CD8-positive, alpha-beta memory T cell (primary cell): ENCODE measurements around the gene TXNIP. TPM values are rescaled to one million over a fixed set of nuclear protein-coding genes. Genes with fewer than 3 reads are reported as not detected.

Source experiments
- CTCF ChIA-PET: fragments of 350-600 bp; sonication (Branson Sonifier 250); formaldehyde crosslinking; loops from one replicate; lab custom pipeline; 2021; ENCODE audit warnings: antibody characterized with exemption; lab: Charles Lee
- POLR2A ChIA-PET: fragments of 350-600 bp; sonication (Branson Sonifier 250); formaldehyde crosslinking; loops from one replicate; lab custom pipeline; 2021; ENCODE audit warnings: antibody characterized with exemption; lab: Charles Lee
- DNase-seq, 5 donors: peaks; one replicate each; pipeline versions ENCODE4 v3.0.0 to v3.0.0-alpha.2; 2020 to 2022; ENCODE audit warnings: mixed read lengths in 1 of 5
- H3K27ac ChIP-seq: one replicate; pipeline ENCODE4 v1.7.0; 2013; ENCODE audit warnings: low read depth, mild to moderate bottlenecking, low read length, moderate library complexity
- H3K27me3 ChIP-seq: 2 replicates; pipeline ENCODE4 v1.7.0; 2013; ENCODE audit warnings: low read length, mild to moderate bottlenecking; ENCODE audit not compliant: insufficient read depth, poor library complexity, severe bottlenecking
- H3K36me3 ChIP-seq: 2 replicates; pipeline ENCODE4 v1.7.0; 2013; ENCODE audit warnings: mild to moderate bottlenecking, low read length, moderate library complexity; ENCODE audit not compliant: insufficient read depth
- H3K4me1 ChIP-seq: 2 replicates; pipeline ENCODE4 v1.7.0; 2013; ENCODE audit warnings: mild to moderate bottlenecking, low read length, moderate library complexity; ENCODE audit not compliant: insufficient read depth
- H3K4me3 ChIP-seq: 2 replicates; pipeline ENCODE4 v1.7.0; 2013; ENCODE audit warnings: mild to moderate bottlenecking, low read length
- H3K9me3 ChIP-seq: 2 replicates; pipeline ENCODE4 v1.7.0; 2013; ENCODE audit warnings: mild to moderate bottlenecking, low read length
- H3K27ac Mint-ChIP-seq, 8 donors: one replicate each; pipeline ENCODE4 v1.8.0; 2020 to 2021; ENCODE audit warnings: mixed read lengths in 8 of 8, mild to moderate bottlenecking in 6 of 8, inconsistent platforms in 3 of 8, moderate library complexity in 3 of 8
- H3K27me3 Mint-ChIP-seq, 2 donors: one replicate each; pipeline ENCODE4 v1.8.0; 2020 to 2021; ENCODE audit warnings: mixed read lengths in 2 of 2, mild to moderate bottlenecking in 1 of 2, moderate library complexity in 1 of 2
- H3K36me3 Mint-ChIP-seq, 3 donors: one replicate each; pipeline ENCODE4 v1.8.0; 2020 to 2021; ENCODE audit warnings: mixed read lengths in 3 of 3, inconsistent platforms in 1 of 3, mild to moderate bottlenecking in 1 of 3
- H3K4me1 Mint-ChIP-seq, 3 donors: one replicate each; pipeline ENCODE4 v1.8.0; 2020 to 2021; ENCODE audit warnings: mixed read lengths in 3 of 3, inconsistent platforms in 1 of 3, mild to moderate bottlenecking in 1 of 3
- H3K4me3 Mint-ChIP-seq, 7 donors: one replicate each; pipeline ENCODE4 v1.8.0; 2020 to 2021; ENCODE audit warnings: mixed read lengths in 7 of 7, mild to moderate bottlenecking in 6 of 7, moderate library complexity in 4 of 7, inconsistent platforms in 2 of 7
- H3K9me3 Mint-ChIP-seq, 5 donors: one replicate each; pipeline ENCODE4 v1.8.0; 2020 to 2022; ENCODE audit warnings: mixed read lengths in 5 of 5, mild to moderate bottlenecking in 3 of 5, moderate library complexity in 2 of 5, inconsistent platforms in 1 of 5
- polyA plus RNA-seq: library from polyadenylated mRNA; unstranded; fragments of 300-500 nt; fragmentation: Illumina TruSeq; gene quantifications from one replicate; pipeline ENCODE4 v1.2.3, GENCODE V29; 2021
- total RNA-seq, 2 experiments: library from RNA; stranded (reverse); gene quantifications; one replicate each; pipeline ENCODE4 v1.2.3, GENCODE V29; 2021

The TXNIP gene
- total and polyA plus RNA-seq, 3 experiments from 2014 or later = 167 to 4,579 (median 170) TPM

DNA sequence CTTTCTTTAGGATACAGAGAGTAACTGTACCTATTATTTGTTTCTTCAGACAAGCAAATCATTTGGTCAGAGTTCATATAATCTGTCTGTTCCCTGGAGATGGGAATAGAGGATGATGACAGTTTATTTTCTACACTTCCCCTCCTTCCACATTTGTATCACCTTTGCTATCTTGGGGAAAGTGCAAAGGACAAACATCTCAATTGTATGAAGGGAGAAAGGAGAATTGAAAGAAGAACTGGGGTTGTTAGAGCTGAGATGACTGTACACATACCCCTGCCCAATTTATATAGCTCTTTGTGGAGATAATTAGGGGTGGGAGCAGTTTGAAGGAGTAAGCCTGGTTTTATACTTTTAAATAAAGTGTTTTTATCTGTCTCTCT, 17.9 kb downstream of the TXNIP start:
- Mint-ChIP-seq H3K4me3 (no peak overlapping the region), H3K27ac (peak overlapping the region in 1 of 8 donors; percentile 89), H3K36me3 (peaks cover 0 to 16% (median 8%) of the 10 kb centered on the region in 3 donors), H3K9me3 (no peaks in the 10 kb centered on the region), H3K27me3 (no peaks in the 10 kb centered on the region), H3K4me1 (peaks cover 7 to 28% (median 16%) of the 10 kb centered on the region in 3 donors)
- Histone ChIP-seq H3K27me3 (no peaks in the 10 kb centered on the region), H3K4me1 (peaks cover 64% of the 10 kb centered on the region), H3K4me3 (peak overlapping the region; percentile 55), H3K9me3 (no peaks in the 10 kb centered on the region), H3K27ac (peak overlapping the region; percentile 76), H3K36me3 (no peaks in the 10 kb centered on the region)
- DNase-seq = no peak
- ChIA-PET POLR2A (interaction anchor here (0.6 to 7.2 kb wide), 11 partner anchors 14 to 133 kb away, joined by 3 to 229 read pairs (median 5); partner anchors contain the start of genes ANKRD34A, NUDT17, PIAS3 and POLR3GL), CTCF (interaction anchor here (1.0 to 8.3 kb wide), 17 partner anchors 10 to 132 kb away, joined by 3 to 475 read pairs (median 9); partner anchors contain the start of genes ANKRD34A, ANKRD35, ITGA10 and LIX1L)

DNA sequence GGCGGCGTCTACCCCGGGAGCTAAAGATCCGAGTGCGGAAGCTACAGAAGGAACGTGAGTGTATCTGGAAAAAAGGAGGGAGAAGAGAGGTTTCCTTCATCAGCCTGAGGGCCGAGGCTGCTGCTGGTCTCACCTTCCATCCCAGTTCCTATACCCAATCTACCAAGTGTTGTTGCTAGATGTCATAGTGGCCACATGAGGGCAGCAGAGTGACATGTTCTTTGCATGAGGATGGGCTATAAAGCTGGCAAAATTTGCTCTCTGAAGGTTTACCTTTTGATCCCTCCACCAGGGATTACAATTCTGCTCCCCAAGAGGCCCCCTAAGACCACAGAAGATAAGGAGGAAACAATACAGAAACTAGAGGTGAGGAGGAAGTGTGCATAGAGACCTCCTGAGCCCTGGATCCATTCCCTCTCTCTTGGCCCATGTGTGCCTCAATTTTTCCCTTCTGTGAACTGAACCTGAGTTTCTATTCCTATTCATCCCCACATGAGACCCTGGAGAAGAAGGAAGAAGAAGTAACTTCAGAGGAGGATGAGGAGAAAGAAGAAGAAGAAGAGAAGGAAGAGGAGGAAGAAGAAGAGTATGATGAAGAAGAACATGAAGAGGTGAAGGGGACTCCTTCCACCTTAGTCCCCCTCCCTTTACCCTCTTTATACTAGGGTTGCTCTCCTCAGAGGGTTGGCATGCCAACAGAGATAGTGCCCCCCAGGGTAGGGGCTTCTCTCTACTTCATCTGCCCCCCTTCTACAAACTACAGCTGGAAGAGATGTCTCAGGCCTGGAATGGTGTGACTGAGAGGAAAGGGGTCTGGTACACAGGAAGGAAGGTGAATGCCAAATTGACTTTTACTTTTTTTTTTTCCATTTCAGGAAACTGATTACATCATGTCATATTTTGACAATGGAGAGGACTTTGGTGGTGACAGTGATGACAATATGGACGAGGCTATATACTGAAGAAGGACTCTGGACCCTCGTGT, 18.6 kb downstream of the TXNIP start:
- Histone ChIP-seq H3K27ac (peak overlapping the region; percentile 76), H3K4me3 (peak overlapping the region; percentile 55), H3K4me1 (peaks cover 57% of the 10 kb centered on the region), H3K36me3 (no peaks in the 10 kb centered on the region), H3K27me3 (no peaks in the 10 kb centered on the region), H3K9me3 (no peaks in the 10 kb centered on the region)
- no peaks in the 10 kb centered on the region for H3K9me3 Mint-ChIP-seq
- no peaks in the 10 kb centered on the region for H3K27me3 Mint-ChIP-seq
- peaks cover 0 to 16% (median 8%) of the 10 kb centered on the region in 3 donors for H3K36me3 Mint-ChIP-seq
- H3K27ac Mint-ChIP-seq = peak overlapping the region in 1 of 8 donors; percentile 89
- ChIA-PET CTCF (interaction anchor here (0.7 to 8.3 kb wide), 22 partner anchors 9 to 256 kb away, joined by 3 to 475 read pairs (median 6); partner anchors contain the start of genes ANKRD34A, ANKRD35, HJV and LIX1L), POLR2A (interaction anchor here (0.7 to 7.2 kb wide), 10 partner anchors 14 to 74 kb away, joined by 3 to 229 read pairs (median 5); partner anchors contain the start of genes ANKRD34A, LIX1L, POLR3GL and TXNIP)
- H3K4me1 Mint-ChIP-seq = peaks cover 12 to 25% (median 20%) of the 10 kb centered on the region in 3 donors
- H3K4me3 Mint-ChIP-seq = no peak overlapping the region
- DNase-seq = peak; percentile 53 to 83 (median 67)

DNA sequence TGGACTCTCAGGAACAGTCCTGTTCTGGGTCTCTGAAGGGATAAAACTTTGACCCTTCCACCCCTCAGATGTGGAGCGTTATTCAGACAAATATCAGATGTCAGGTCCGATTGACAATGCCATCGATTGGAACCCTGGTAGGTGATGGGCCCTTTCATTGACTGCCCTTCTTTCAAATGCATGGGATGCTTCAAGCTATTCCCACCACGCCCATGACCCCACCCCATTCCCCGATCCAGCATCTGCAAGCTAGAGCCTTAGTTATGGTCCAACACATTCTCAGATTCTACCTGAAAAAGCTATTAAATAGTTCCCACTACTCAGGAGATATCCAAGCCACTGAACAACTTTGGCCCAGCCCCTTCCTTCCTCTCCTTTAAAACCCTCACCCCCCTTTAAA, 19.4 kb downstream of the TXNIP start:
- Histone ChIP-seq H3K4me1 (peaks cover 49% of the 10 kb centered on the region), H3K9me3 (no peaks in the 10 kb centered on the region), H3K27me3 (no peaks in the 10 kb centered on the region), H3K4me3 (no peak overlapping the region), H3K27ac (no peak overlapping the region), H3K36me3 (no peaks in the 10 kb centered on the region)
- no peaks in the 10 kb centered on the region for H3K9me3 Mint-ChIP-seq
- H3K4me1 Mint-ChIP-seq = peaks cover 13 to 25% (median 19%) of the 10 kb centered on the region in 3 donors
- H3K4me3 Mint-ChIP-seq = peak overlapping the region in 1 of 7 donors; percentile 44
- peaks cover 0 to 16% (median 8%) of the 10 kb centered on the region in 3 donors for H3K36me3 Mint-ChIP-seq
- POLR2A ChIA-PET = interaction anchor here (0.7 to 7.2 kb wide), 7 partner anchors 13 to 126 kb away, joined by 3 to 229 read pairs (median 5); partner anchors contain the start of genes ANKRD34A, LIX1L, POLR3GL and TXNIP
- H3K27me3 Mint-ChIP-seq = no peaks in the 10 kb centered on the region
- CTCF ChIA-PET = interaction anchor here (1.0 to 8.3 kb wide), 17 partner anchors 9 to 130 kb away, joined by 4 to 475 read pairs (median 9); partner anchors contain the start of genes ANKRD34A, ITGA10, LIX1L and NUDT17
- no peak for DNase-seq
- peak overlapping the region in 1 of 8 donors; percentile 89 for H3K27ac Mint-ChIP-seq

DNA sequence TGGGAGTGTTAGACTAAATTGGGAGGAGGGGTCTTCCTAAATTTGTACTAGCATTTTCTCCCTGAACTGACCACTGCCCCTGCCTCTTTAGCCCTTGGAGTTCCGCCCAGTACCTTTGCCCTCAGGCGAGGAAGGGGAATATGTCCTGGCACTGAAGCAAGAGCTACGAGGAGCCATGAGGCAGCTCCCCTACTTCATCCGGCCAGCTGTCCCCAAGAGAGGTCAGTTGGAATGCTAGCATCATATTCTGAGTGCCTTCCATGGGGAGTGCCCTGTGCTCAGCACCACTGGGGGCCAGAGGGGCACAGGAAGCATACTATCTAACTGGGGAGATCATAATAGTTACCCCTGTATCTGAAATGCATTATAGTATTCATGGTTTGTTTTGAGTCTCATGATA, 21.2 kb downstream of the TXNIP start:
- no peak overlapping the region for H3K27ac ChIP-seq
- H3K9me3 ChIP-seq = no peaks in the 10 kb centered on the region
- Mint-ChIP-seq H3K4me1 (peaks cover 12 to 29% (median 18%) of the 10 kb centered on the region in 3 donors), H3K27me3 (no peaks in the 10 kb centered on the region), H3K4me3 (peak overlapping the region in 1 of 7 donors; percentile 67), H3K27ac (peak overlapping the region in 4 of 8 donors; percentile 14 to 80 (median 70)), H3K36me3 (peaks cover 0 to 18% (median 10%) of the 10 kb centered on the region in 3 donors), H3K9me3 (no peaks in the 10 kb centered on the region)
- ChIA-PET CTCF (interaction anchor here (0.6 to 8.3 kb wide), 3 partner anchors 11 to 130 kb away, joined by 3 to 475 read pairs (median 77); partner anchors contain the start of genes ANKRD34A, NUDT17, POLR3GL and TXNIP), POLR2A (no interaction called here)
- peaks cover 31% of the 10 kb centered on the region for H3K4me1 ChIP-seq
- DNase-seq = no peak
- no peaks in the 10 kb centered on the region for H3K27me3 ChIP-seq
- H3K36me3 ChIP-seq = no peaks in the 10 kb centered on the region
- H3K4me3 ChIP-seq = no peak overlapping the region

DNA sequence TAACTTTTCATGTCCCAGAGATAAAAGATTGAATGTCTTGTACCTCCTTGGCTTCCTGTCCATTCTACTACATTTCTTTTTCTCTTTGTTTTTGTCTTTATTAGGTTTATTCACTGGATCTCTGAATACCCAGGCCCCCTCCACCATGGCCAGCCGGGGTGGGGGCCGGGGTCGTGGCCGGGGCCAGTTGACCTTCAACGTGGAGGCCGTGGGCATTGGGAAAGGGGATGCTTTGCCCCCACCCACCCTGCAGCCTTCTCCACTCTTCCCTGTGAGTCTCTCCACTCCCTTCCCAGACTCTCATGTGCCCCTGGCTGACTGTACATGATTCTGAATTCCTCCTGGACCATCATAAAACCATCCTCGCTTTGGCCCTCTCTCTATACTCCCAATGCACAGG, 21.7 kb downstream of the TXNIP start:
- H3K9me3 ChIP-seq = no peaks in the 10 kb centered on the region
- DNase-seq = no peak
- H3K4me3 ChIP-seq = no peak overlapping the region
- H3K36me3 ChIP-seq = no peaks in the 10 kb centered on the region
- Mint-ChIP-seq H3K27me3 (no peaks in the 10 kb centered on the region), H3K36me3 (peaks cover 0 to 18% (median 11%) of the 10 kb centered on the region in 3 donors), H3K4me3 (no peak overlapping the region), H3K9me3 (no peaks in the 10 kb centered on the region), H3K4me1 (peaks cover 13 to 32% (median 21%) of the 10 kb centered on the region in 3 donors), H3K27ac (peak overlapping the region in 4 of 8 donors; percentile 40 to 80 (median 70))
- ChIA-PET POLR2A (no interaction called here), CTCF (interaction anchor here (0.6 to 8.3 kb wide), 3 partner anchors 10 to 129 kb away, joined by 3 to 475 read pairs (median 77); partner anchors contain the start of genes ANKRD34A, NUDT17, POLR3GL and TXNIP)
- H3K4me1 ChIP-seq = peaks cover 26% of the 10 kb centered on the region
- H3K27me3 ChIP-seq = no peaks in the 10 kb centered on the region
- H3K27ac ChIP-seq = no peak overlapping the region

DNA sequence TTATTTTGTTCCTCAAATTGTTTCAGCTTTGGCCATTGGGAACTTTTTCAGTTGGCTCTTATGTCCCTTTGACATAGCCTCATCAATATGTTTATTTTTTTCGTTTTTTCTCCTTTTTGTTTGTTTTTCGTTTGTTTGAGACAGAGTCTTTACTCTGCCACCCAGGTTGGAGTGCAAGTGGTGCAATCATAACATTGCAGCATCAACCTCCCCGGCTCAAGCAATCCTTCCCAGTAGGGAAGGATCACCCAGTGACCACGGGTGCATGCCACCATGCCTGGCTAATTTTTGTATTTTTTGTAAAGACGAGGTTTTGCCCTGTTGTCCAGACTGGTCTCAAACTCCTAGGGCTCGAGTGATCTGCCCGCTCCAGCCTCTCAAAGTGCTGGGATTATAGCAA, 23.8 kb downstream of the TXNIP start:
- H3K4me3 Mint-ChIP-seq = peak overlapping the region in 1 of 7 donors; percentile 78
- ChIA-PET POLR2A (no interaction called here), CTCF (interaction anchor here (0.9 to 1.5 kb wide), 4 partner anchors 8 to 54 kb away, joined by 3 to 7 read pairs (median 4); partner anchors contain the start of genes ANKRD34A, PEX11B and POLR3GL)
- DNase-seq = no peak
- Histone ChIP-seq H3K27me3 (no peaks in the 10 kb centered on the region), H3K4me1 (peaks cover 5% of the 10 kb centered on the region), H3K4me3 (no peak overlapping the region), H3K27ac (no peak overlapping the region), H3K9me3 (no peaks in the 10 kb centered on the region), H3K36me3 (no peaks in the 10 kb centered on the region)
- H3K27ac Mint-ChIP-seq = no peak overlapping the region
- peaks cover 19 to 43% (median 29%) of the 10 kb centered on the region in 3 donors for H3K4me1 Mint-ChIP-seq
- H3K27me3 Mint-ChIP-seq = no peaks in the 10 kb centered on the region
- peaks cover 5 to 23% (median 15%) of the 10 kb centered on the region in 3 donors for H3K36me3 Mint-ChIP-seq
- peaks cover 0 to 3% (median 0%) of the 10 kb centered on the region in 5 donors for H3K9me3 Mint-ChIP-seq

DNA sequence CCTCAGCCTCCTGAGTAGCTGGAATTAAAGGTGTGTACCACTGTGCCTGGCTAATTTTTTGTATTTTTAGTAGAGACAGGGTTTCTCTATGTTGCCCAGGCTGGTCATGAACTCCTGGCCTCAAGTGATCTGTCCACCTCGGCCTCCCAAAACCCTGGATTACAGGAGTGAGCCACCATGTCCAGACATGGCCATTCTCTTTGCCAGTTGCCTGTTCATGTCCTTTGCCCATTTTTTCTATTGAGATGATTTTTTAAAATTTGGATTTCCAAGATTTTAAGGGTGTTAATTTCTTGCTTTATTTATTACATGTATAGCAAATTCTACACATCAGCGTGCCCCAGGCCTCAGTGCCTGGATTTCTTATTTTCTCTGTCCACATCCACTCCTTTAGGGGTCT, 29.1 kb downstream of the TXNIP start:
- H3K9me3 Mint-ChIP-seq = peaks cover 0 to 4% (median 0%) of the 10 kb centered on the region in 5 donors
- H3K4me3 ChIP-seq = no peak overlapping the region
- H3K9me3 ChIP-seq = no peaks in the 10 kb centered on the region
- no peaks in the 10 kb centered on the region for H3K27me3 Mint-ChIP-seq
- H3K4me1 ChIP-seq = peaks cover 32% of the 10 kb centered on the region
- no peak overlapping the region for H3K27ac ChIP-seq
- peak overlapping the region in 5 of 7 donors; percentile 2 to 82 (median 11) for H3K4me3 Mint-ChIP-seq
- CTCF ChIA-PET = interaction anchor here (1.1 to 3.1 kb wide), 3 partner anchors 9 to 40 kb away, joined by 3 to 12 read pairs (median 6); partner anchors contain the start of genes LIX1L and RBM8A
- H3K36me3 Mint-ChIP-seq = peaks cover 9 to 20% (median 9%) of the 10 kb centered on the region in 3 donors
- H3K27me3 ChIP-seq = no peaks in the 10 kb centered on the region
- peaks cover 42 to 61% (median 51%) of the 10 kb centered on the region in 3 donors for H3K4me1 Mint-ChIP-seq
- no peaks in the 10 kb centered on the region for H3K36me3 ChIP-seq
- DNase-seq = no peak
- H3K27ac Mint-ChIP-seq = peak overlapping the region in 1 of 8 donors; percentile 42
- POLR2A ChIA-PET = no interaction called here
